Prostate gland (tissue), 2 donors: Measurements from ENCODE around the gene SLC66A3. TPM values are rescaled to one million over a fixed set of nuclear protein-coding genes. Genes with fewer than 3 reads are reported as not detected.

Experiments used
- DNase-seq: peaks from one replicate; pipeline ENCODE4 v3.0.0-alpha.2; 2019; ENCODE audit warnings: low spot score
- H3K27ac ChIP-seq, 2 donors: fragments of 200-600 bp; sonication (generic); 2 replicates each; pipeline ENCODE4 v1.5.1; 2017 to 2019
- H3K27me3 ChIP-seq: fragments of 200-600 bp; sonication (generic); replicated peaks from 2 replicates; pipeline ENCODE4 v1.5.1; 2019; ENCODE audit not compliant: insufficient read depth
- H3K36me3 ChIP-seq, 2 donors: fragments of 200-600 bp; sonication (generic); 1 replicate in 1 of 2; 2 replicates in 1 of 2; pipeline versions ENCODE4 v1.5.1 to v1.8.1; 2017 to 2019
- H3K4me1 ChIP-seq: fragments of 200-600 bp; sonication (generic); replicated peaks from 2 replicates; pipeline ENCODE4 v1.5.1; 2019
- H3K4me3 ChIP-seq, 2 donors: fragments of 200-600 bp; sonication (generic); 2 replicates each; pipeline ENCODE4 v1.5.1; 2017 to 2019
- H3K9me3 ChIP-seq: fragments of 200-600 bp; sonication (generic); 2 replicates; pipeline ENCODE4 v1.5.1; 2017
- CTCF ChIP-seq, 4 experiments: fragments of 200-600 bp in 2 of 4; fragments of 450-650 bp in 2 of 4; sonication (generic) in 2 of 4; IDR thresholded peaks; 1 replicate in 3 of 4; 2 replicates in 1 of 4; pipeline ENCODE4 v1.5.1; 2016 to 2019; ENCODE audit warnings: antibody characterized with exemption in 4 of 4, mild to moderate bottlenecking in 2 of 4, moderate library complexity in 2 of 4
- POLR2A ChIP-seq: fragments of 450-650 bp; IDR thresholded peaks from one replicate; pipeline ENCODE4 v1.6.1; 2016; ENCODE audit warnings: antibody characterized with exemption, mild to moderate bottlenecking
- POLR2AphosphoS5 ChIP-seq: sonication (generic); formaldehyde crosslinking; IDR thresholded peaks from one replicate; pipeline ENCODE4 v1.6.1; 2017; ENCODE audit warnings: antibody characterized with exemption
- WGBS: methylation state at CpG from one replicate; pipeline ENCODE4 v1.1.5; 2018; 5-methylcytosine and 5-hydroxymethylcytosine counted together
- intact Hi-C: fragments of 100-400 bp; cut with DNase I; formaldehyde crosslinking; loops from one replicate; pipeline ENCODE4 v1.14.2; 2022
- total RNA-seq, 2 donors: library from RNA; depleted of rRNA; stranded (reverse); fragments of >200 nt; gene quantifications; one replicate each; pipeline ENCODE4 v1.1.0, GENCODE V29; 2016

SLC66A3 gene
- total RNA-seq, 2 donors from 2014 or later: 50.6 to 77.4 TPM

- Histone ChIP-seq H3K4me3 (no peak overlapping the region), H3K9me3 (no peaks in the 10 kb centered on the region), H3K27me3 (no peaks in the 10 kb centered on the region), H3K27ac (no peak overlapping the region), H3K36me3 (no peaks in the 10 kb centered on the region), H3K4me1 (no peaks in the 10 kb centered on the region)
- DNase-seq: no peak
- no peak for TF ChIP-seq POLR2AphosphoS5
- no peak for TF ChIP-seq CTCF (IDR thresholded peaks at IDR 0.05)
- TF ChIP-seq POLR2A: no peak
- 70% methylated on average over 3 of the region's 3 CpGs for WGBS
- intact Hi-C loops: no loop called here
Measured at GRCh38 chr2:11142330-11142729, 12.9 kb upstream of the SLC66A3 start.

- H3K36me3 ChIP-seq: no peaks in the 10 kb centered on the region
- H3K4me3 ChIP-seq: no peak overlapping the region
- TF ChIP-seq CTCF (IDR thresholded peaks at IDR 0.05) (no peak), POLR2A (no peak), POLR2AphosphoS5 (no peak)
- no peaks in the 10 kb centered on the region for H3K27me3 ChIP-seq
- H3K27ac ChIP-seq: no peak overlapping the region
- WGBS: 89% methylated on average over 6 of the region's 6 CpGs
- no peaks in the 10 kb centered on the region for H3K9me3 ChIP-seq
- H3K4me1 ChIP-seq: no peaks in the 10 kb centered on the region
- DNase-seq: no peak
- intact Hi-C loops: no loop called here
Measured at GRCh38 chr2:11142987-11143386, 12.3 kb upstream of the SLC66A3 start.

- H3K4me1 ChIP-seq: no peaks in the 10 kb centered on the region
- TF ChIP-seq POLR2AphosphoS5: no peak
- no peak for TF ChIP-seq CTCF (IDR thresholded peaks at IDR 0.05)
- no peak for TF ChIP-seq POLR2A
- H3K27ac ChIP-seq: no peak overlapping the region
- WGBS: 75% methylated on average over 7 of the region's 7 CpGs
- no peaks in the 10 kb centered on the region for H3K36me3 ChIP-seq
- no peak for DNase-seq
- intact Hi-C loops: no loop called here
- no peak overlapping the region for H3K4me3 ChIP-seq
- H3K27me3 ChIP-seq: no peaks in the 10 kb centered on the region
- H3K9me3 ChIP-seq: no peaks in the 10 kb centered on the region
Measured at GRCh38 chr2:11144077-11144737, 11.1 kb upstream of the SLC66A3 start.

GRCh38 chr2:11144738-11145079, 10.6 kb upstream of the SLC66A3 start:
- Histone ChIP-seq H3K36me3 (no peaks in the 10 kb centered on the region), H3K27ac (no peak overlapping the region), H3K4me1 (no peaks in the 10 kb centered on the region), H3K27me3 (no peaks in the 10 kb centered on the region), H3K9me3 (no peaks in the 10 kb centered on the region), H3K4me3 (no peak overlapping the region)
- 81% methylated on average over 6 of the region's 6 CpGs for WGBS
- intact Hi-C loops: no loop called here
- DNase-seq: no peak
- no peak for TF ChIP-seq CTCF (IDR thresholded peaks at IDR 0.05)
- TF ChIP-seq POLR2AphosphoS5: no peak
- no peak for TF ChIP-seq POLR2A

GRCh38 chr2:11145350-11145749, 9.9 kb upstream of the SLC66A3 start:
- no peak for DNase-seq
- Histone ChIP-seq H3K4me3 (no peak overlapping the region), H3K27me3 (no peaks in the 10 kb centered on the region), H3K36me3 (no peaks in the 10 kb centered on the region), H3K27ac (no peak overlapping the region), H3K4me1 (no peaks in the 10 kb centered on the region), H3K9me3 (no peaks in the 10 kb centered on the region)
- 94% methylated on average over 1 of the region's 1 CpG for WGBS
- intact Hi-C loops: no loop called here
- TF ChIP-seq CTCF (IDR thresholded peaks at IDR 0.05) (no peak), POLR2AphosphoS5 (no peak), POLR2A (no peak)
